ENCODE data around the gene HBS1L.

Gene HBS1L

GRCh38 chr6:134921721-134922261, 132.8 kb downstream of the HBS1L start:
- ChIA-PET POLR2A (no interaction called here), CTCF (interaction anchor here (5.8 kb wide), 1 partner anchor 19 kb away, joined by 32 read pairs; no protein-coding TSS in a partner anchor)
- TF ChIP-seq CTCF (IDR thresholded peaks at IDR 0.05; ENCODE audit: control extremely low read depth, extremely low read depth, low read depth, missing control alignments): no peak
- no peak for DNase-seq (ENCODE audit: extremely low spot score)

- CTCF ChIA-PET: interaction anchor here (1.5 to 5.8 kb wide), 2 partner anchors 12 to 19 kb away, joined by 5 to 32 read pairs; no protein-coding TSS in a partner anchor
- no peak for TF ChIP-seq CTCF (IDR thresholded peaks at IDR 0.05; ENCODE audit: control extremely low read depth, extremely low read depth, low read depth, missing control alignments)
- no peak for DNase-seq (ENCODE audit: extremely low spot score)
- POLR2A ChIA-PET: no interaction called here
Observed at GRCh38 chr6:134921276-134921675, 133.3 kb downstream of the HBS1L start.

DNA sequence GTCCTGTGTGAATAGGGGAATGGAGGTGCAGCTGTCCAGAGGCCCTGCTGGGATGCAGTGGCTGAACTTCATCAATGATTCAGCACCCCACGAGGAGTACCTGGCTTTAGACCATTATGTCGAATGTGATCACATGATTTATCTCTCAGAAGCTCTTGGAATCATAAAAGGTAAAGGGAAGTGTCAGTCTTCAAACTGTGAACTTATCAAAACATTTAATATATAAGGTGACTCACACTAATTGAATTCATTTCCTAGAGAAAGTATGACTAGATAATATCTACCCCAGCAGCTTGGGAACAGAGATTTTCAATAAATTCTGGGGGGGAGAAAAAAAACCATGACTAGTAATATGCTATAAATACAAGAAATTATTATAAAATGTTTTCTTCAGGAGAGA, 134.2 kb downstream of the HBS1L start:
- CTCF ChIA-PET: interaction anchor here (1.5 to 5.8 kb wide), 3 partner anchors 11 to 279 kb away, joined by 5 to 32 read pairs (median 9); no protein-coding TSS in a partner anchor
- DNase-seq (ENCODE audit: extremely low spot score): no peak
- POLR2A ChIA-PET: no interaction called here
- TF ChIP-seq CTCF (IDR thresholded peaks at IDR 0.05; ENCODE audit: control extremely low read depth, extremely low read depth, low read depth, missing control alignments): no peak

GRCh38 chr6:134918418-134918961, 136.1 kb downstream of the HBS1L start:
- DNase-seq (ENCODE audit: extremely low spot score): no peak
- TF ChIP-seq CTCF (IDR thresholded peaks at IDR 0.05; ENCODE audit: control extremely low read depth, extremely low read depth, low read depth, missing control alignments): no peak
- ChIA-PET CTCF (interaction anchor here (1.3 to 5.8 kb wide), 7 partner anchors 8 to 794 kb away, joined by 3 to 32 read pairs (median 4); no protein-coding TSS in a partner anchor), POLR2A (no interaction called here)

DNA sequence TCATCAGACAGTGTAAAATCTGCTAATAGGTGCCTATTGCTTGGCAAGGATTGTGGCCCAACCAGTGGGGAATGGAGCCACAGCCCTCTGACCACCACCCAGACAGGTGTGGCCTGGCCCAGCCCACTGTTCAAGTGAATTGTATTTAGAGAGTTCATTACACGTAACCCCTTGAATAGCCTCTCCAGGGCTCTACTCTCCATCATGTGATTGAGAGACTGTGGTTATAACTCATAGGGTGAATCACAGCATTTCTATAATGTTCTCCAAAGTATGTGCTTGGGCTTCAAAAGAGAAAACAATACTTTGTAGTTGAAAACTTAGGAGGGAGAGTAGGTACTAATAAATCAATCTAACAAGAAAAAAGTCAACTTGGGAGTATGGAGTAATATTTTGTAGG, 143.1 kb downstream of the HBS1L start:
- ChIA-PET CTCF (no interaction called here), POLR2A (no interaction called here)
- TF ChIP-seq CTCF (IDR thresholded peaks at IDR 0.05; ENCODE audit: control extremely low read depth, extremely low read depth, low read depth, missing control alignments): no peak
- DNase-seq (ENCODE audit: extremely low spot score): no peak

GRCh38 chr6:134910593-134910935, 144.1 kb downstream of the HBS1L start:
- CTCF ChIA-PET: interaction anchor here (2.1 kb wide), 1 partner anchor 8 kb away, joined by 9 read pairs; no protein-coding TSS in a partner anchor

More at GRCh38 chr6:134910593-134910935, 144.1 kb downstream of the HBS1L start:
- TF ChIP-seq CTCF (IDR thresholded peaks at IDR 0.05; ENCODE audit: control extremely low read depth, extremely low read depth, low read depth, missing control alignments): no peak
- DNase-seq (ENCODE audit: extremely low spot score): no peak
- POLR2A ChIA-PET: no interaction called here

Measured in GM10248 (cell line).